AG04449 (cell line): Measurements from ENCODE around the gene TSC22D4.
"Not testable (repeated sequence)": the region's sequence is repeated elsewhere in the genome, so short reads cannot be mapped to it uniquely, and the experiment has no call there.

Experiments
- CTCF ChIA-PET: fragments of 350-600 bp; formaldehyde crosslinking; extraction: SDS; loops from one replicate; lab custom pipeline; 2021; ENCODE audit warnings: antibody characterized with exemption; lab: Yijun Ruan, JAX
- POLR2A ChIA-PET: fragments of 400-600, 350-600 bp; formaldehyde crosslinking; extraction: SDS; loops from one replicate; lab custom pipeline; 2020; ENCODE audit warnings: antibody characterized with exemption, inconsistent platforms; lab: Yijun Ruan, JAX
- DNase-seq: peaks from one replicate; pipeline ENCODE4 v3.0.0-alpha.2; 2010; ENCODE audit warnings: low read depth, low spot score
- H3K4me3 ChIP-seq: 2 replicates; pipeline ENCODE4 v1.5.1; 2011; ENCODE audit warnings: low read depth, mild to moderate bottlenecking, control low read depth, low read length
- TF ChIP-seq, protein P1 (sequence below): IDR thresholded peaks from one replicate; pipeline ENCODE4 v1.5.1; 2011; ENCODE audit warnings: mild to moderate bottlenecking, moderate library complexity, low read length, control low read depth, inconsistent platforms; ENCODE audit not compliant: insufficient read depth; ENCODE audit errors: missing control alignments

TSC22D4 gene

GRCh38 chr7:100478958-100479660 lies at the start of gene TSC22D4:
Gene TSC22D4 (minus strand): TSS chr7:100479214. CDS start chr7:100478038, 1,176 bp downstream.
- ChIA-PET POLR2A (interaction anchor here (1.0 to 1.1 kb wide), 3 partner anchors 8 to 18 kb away, joined by 3 read pairs; no protein-coding TSS in a partner anchor), CTCF (interaction anchor here (1.1 to 12.2 kb wide), 6 partner anchors 11 to 213 kb away, joined by 4 to 257 read pairs (median 24); partner anchors contain the start of gene SPACDR)
- TF ChIP-seq, protein P1, sequence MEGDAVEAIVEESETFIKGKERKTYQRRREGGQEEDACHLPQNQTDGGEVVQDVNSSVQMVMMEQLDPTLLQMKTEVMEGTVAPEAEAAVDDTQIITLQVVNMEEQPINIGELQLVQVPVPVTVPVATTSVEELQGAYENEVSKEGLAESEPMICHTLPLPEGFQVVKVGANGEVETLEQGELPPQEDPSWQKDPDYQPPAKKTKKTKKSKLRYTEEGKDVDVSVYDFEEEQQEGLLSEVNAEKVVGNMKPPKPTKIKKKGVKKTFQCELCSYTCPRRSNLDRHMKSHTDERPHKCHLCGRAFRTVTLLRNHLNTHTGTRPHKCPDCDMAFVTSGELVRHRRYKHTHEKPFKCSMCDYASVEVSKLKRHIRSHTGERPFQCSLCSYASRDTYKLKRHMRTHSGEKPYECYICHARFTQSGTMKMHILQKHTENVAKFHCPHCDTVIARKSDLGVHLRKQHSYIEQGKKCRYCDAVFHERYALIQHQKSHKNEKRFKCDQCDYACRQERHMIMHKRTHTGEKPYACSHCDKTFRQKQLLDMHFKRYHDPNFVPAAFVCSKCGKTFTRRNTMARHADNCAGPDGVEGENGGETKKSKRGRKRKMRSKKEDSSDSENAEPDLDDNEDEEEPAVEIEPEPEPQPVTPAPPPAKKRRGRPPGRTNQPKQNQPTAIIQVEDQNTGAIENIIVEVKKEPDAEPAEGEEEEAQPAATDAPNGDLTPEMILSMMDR: no peak
- peak; percentile 73 for DNase-seq
- H3K4me3 ChIP-seq: peak within 1 kb of the TSS; percentile 90

- ChIA-PET CTCF (interaction anchor here (1.6 to 2.1 kb wide), 2 partner anchors 31 to 45 kb away, joined by 6 to 7 read pairs; partner anchors contain the start of gene NYAP1), POLR2A (interaction anchor here (1.0 kb wide), 1 partner anchor 58 kb away, joined by 4 read pairs; the partner anchor contains the start of genes FBXO24 and LRCH4)
- H3K4me3 ChIP-seq, DNase-seq: not testable (repeated sequence)
Observed at GRCh38 chr7:100528108-100528866, 49.3 kb upstream of the TSC22D4 start.

- H3K4me3 ChIP-seq, POLR2A ChIA-PET, DNase-seq, CTCF ChIA-PET: not testable (repeated sequence)
Observed at GRCh38 chr7:100523192-100523591, 44.2 kb upstream of the TSC22D4 start.

- H3K4me3 ChIP-seq, DNase-seq, CTCF ChIA-PET: not testable (repeated sequence)
- POLR2A ChIA-PET: interaction anchor here (0.6 kb wide), 1 partner anchor 18 kb away, joined by 3 read pairs; no protein-coding TSS in a partner anchor
Observed at GRCh38 chr7:100521909-100522593, 43.0 kb upstream of the TSC22D4 start.

DNA sequence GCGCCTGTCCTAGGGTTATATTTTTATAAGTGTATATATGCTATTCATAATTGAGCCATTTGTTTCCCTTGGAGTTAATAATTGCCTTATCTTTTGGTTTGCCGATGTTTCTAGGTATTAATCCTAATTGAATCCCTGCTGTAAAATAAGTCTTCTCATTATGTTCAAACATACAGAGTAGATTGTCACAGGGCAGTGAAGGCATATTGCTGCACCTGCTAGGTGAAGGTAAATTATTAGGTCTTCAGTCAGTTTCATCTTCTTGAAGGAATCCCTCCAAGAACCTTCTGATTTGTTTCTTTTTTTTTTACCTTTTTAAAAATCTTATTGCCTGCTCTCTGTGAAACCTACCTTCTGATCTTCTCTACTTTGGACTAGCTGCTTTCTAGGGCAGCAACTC lies 42.1 kb upstream of the TSC22D4 start:
- no peak for DNase-seq
- ChIA-PET POLR2A (no interaction called here), CTCF (interaction anchor here (1.0 to 1.2 kb wide), 2 partner anchors 10 to 39 kb away, joined by 3 read pairs; no protein-coding TSS in a partner anchor)
- no peak overlapping the region for H3K4me3 ChIP-seq
- TF ChIP-seq, protein P1: no peak

DNA sequence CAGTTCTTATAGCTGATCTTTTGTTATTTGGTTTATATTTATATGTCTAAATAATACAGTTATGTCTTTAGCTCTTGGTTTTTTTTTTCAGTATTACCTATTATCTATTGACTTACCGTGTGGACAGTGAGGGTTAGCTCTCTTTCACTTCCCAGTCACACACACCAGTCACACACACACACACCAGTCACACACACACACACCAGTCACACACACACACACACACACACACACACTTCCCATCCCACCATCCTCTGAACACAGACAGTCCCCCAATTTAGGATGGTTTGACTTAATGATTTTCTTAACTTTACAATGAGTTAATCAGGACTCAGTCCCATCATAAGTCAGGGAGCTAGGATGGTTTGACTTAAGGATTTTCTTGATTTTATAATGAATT lies 41.1 kb upstream of the TSC22D4 start:
- ChIA-PET CTCF (interaction anchor here (1.0 to 1.2 kb wide), 4 partner anchors 11 to 44 kb away, joined by 3 to 5 read pairs (median 3); no protein-coding TSS in a partner anchor), POLR2A (no interaction called here)
- no peak for DNase-seq
- TF ChIP-seq, protein P1: no peak
- no peak overlapping the region for H3K4me3 ChIP-seq

GRCh38 chr7:100519580-100519979 lies 40.6 kb upstream of the TSC22D4 start:
- CTCF ChIA-PET: interaction anchor here (1.0 to 1.1 kb wide), 2 partner anchors 40 to 44 kb away, joined by 3 to 5 read pairs; no protein-coding TSS in a partner anchor
- H3K4me3 ChIP-seq: no peak overlapping the region
- POLR2A ChIA-PET: no interaction called here
- TF ChIP-seq, protein P1: no peak
- DNase-seq: no peak
